Measurements from ENCODE around the gene SYNJ1.

DNA sequence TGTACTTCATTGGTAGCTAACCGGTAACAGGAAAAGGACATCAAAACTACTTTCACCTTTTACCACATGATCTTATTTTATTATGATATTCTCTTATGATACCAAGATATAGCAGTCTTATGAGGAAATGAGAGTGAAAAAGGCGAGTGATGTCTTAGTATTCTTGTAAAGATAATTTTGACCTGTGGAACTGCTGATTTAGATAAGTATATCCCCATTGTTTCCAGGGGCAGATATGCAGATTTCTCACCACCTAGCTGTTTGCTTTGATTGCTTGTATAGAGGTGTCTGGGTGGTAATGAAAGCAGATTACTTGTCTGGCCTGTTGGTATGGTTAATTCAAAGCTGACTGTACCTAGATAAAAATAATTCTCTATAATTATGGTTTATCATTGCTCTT is 53.1 kb downstream of the SYNJ1 start:
- TF ChIP-seq, protein P1, sequence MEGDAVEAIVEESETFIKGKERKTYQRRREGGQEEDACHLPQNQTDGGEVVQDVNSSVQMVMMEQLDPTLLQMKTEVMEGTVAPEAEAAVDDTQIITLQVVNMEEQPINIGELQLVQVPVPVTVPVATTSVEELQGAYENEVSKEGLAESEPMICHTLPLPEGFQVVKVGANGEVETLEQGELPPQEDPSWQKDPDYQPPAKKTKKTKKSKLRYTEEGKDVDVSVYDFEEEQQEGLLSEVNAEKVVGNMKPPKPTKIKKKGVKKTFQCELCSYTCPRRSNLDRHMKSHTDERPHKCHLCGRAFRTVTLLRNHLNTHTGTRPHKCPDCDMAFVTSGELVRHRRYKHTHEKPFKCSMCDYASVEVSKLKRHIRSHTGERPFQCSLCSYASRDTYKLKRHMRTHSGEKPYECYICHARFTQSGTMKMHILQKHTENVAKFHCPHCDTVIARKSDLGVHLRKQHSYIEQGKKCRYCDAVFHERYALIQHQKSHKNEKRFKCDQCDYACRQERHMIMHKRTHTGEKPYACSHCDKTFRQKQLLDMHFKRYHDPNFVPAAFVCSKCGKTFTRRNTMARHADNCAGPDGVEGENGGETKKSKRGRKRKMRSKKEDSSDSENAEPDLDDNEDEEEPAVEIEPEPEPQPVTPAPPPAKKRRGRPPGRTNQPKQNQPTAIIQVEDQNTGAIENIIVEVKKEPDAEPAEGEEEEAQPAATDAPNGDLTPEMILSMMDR (IDR thresholded peaks at IDR 0.05), result no peak
- no peak for TF ChIP-seq ELF4 (CRISPR knock-in tag; IDR thresholded peaks at IDR 0.05; ENCODE audit: low read depth)
- no peak for TF ChIP-seq GABPB1 (CRISPR knock-in tag; IDR thresholded peaks at IDR 0.05)
- no peak for TF ChIP-seq FOXK1 (CRISPR knock-in tag; IDR thresholded peaks at IDR 0.05)
- TF ChIP-seq, protein P2, sequence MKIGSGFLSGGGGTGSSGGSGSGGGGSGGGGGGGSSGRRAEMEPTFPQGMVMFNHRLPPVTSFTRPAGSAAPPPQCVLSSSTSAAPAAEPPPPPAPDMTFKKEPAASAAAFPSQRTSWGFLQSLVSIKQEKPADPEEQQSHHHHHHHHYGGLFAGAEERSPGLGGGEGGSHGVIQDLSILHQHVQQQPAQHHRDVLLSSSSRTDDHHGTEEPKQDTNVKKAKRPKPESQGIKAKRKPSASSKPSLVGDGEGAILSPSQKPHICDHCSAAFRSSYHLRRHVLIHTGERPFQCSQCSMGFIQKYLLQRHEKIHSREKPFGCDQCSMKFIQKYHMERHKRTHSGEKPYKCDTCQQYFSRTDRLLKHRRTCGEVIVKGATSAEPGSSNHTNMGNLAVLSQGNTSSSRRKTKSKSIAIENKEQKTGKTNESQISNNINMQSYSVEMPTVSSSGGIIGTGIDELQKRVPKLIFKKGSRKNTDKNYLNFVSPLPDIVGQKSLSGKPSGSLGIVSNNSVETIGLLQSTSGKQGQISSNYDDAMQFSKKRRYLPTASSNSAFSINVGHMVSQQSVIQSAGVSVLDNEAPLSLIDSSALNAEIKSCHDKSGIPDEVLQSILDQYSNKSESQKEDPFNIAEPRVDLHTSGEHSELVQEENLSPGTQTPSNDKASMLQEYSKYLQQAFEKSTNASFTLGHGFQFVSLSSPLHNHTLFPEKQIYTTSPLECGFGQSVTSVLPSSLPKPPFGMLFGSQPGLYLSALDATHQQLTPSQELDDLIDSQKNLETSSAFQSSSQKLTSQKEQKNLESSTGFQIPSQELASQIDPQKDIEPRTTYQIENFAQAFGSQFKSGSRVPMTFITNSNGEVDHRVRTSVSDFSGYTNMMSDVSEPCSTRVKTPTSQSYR (CRISPR knock-in tag; IDR thresholded peaks at IDR 0.05), result no peak
- no peak for TF ChIP-seq CREM (CRISPR knock-in tag; IDR thresholded peaks at IDR 0.05)
- TF ChIP-seq ATF6 (CRISPR knock-in tag; IDR thresholded peaks at IDR 0.05), result no peak
- no peak for TF ChIP-seq CBFB (CRISPR knock-in tag; IDR thresholded peaks at IDR 0.05; ENCODE audit: low read depth)
- TF ChIP-seq NR2C2 (CRISPR knock-in tag; IDR thresholded peaks at IDR 0.05), result no peak
- no peak for TF ChIP-seq ZNF263 (CRISPR knock-in tag; IDR thresholded peaks at IDR 0.05; ENCODE audit: low read depth)
- no peak for TF ChIP-seq MAX (CRISPR knock-in tag; IDR thresholded peaks at IDR 0.05)
- TF ChIP-seq ETV6 (CRISPR knock-in tag; IDR thresholded peaks at IDR 0.05), result no peak
- TF ChIP-seq JAZF1 (CRISPR knock-in tag; IDR thresholded peaks at IDR 0.05), result no peak
